Hepatocyte (in vitro differentiated cells): ENCODE results near the gene PIGK. TPM values are rescaled to one million over a fixed set of nuclear protein-coding genes. Genes with fewer than 3 reads are reported as not detected.

Source experiments
- DNase-seq: peaks from one replicate; pipeline ENCODE4 v3.0.0-alpha.2; 2016; ENCODE audit warnings: low spot score
- H2AFZ ChIP-seq: fragments of 200-600 bp; sonication (generic); 2 replicates; pipeline ENCODE4 v1.6.0; 2016; ENCODE audit warnings: antibody characterized with exemption, mild to moderate bottlenecking
- H3K27ac ChIP-seq: fragments of 200-600 bp; sonication (generic); 2 replicates; pipeline ENCODE4 v1.5.1; 2016; ENCODE audit warnings: mild to moderate bottlenecking
- H3K27me3 ChIP-seq: fragments of 200-600 bp; sonication (generic); 2 replicates; pipeline ENCODE4 v1.6.1; 2016
- H3K36me3 ChIP-seq: fragments of 200-600 bp; sonication (generic); replicated peaks from 2 replicates; pipeline ENCODE4 v1.5.1; 2016; ENCODE audit warnings: low read depth; ENCODE audit not compliant: insufficient read depth
- H3K4me1 ChIP-seq: fragments of 200-600 bp; sonication (generic); 2 replicates; pipeline ENCODE4 v1.5.1; 2016; ENCODE audit warnings: mild to moderate bottlenecking, moderate library complexity; ENCODE audit not compliant: insufficient read depth
- H3K4me2 ChIP-seq: fragments of 200-600 bp; sonication (generic); 2 replicates; pipeline ENCODE4 v1.6.0; 2016
- H3K4me3 ChIP-seq: fragments of 200-600 bp; sonication (generic); 2 replicates; pipeline ENCODE4 v1.5.1; 2016; ENCODE audit warnings: mild to moderate bottlenecking
- H3K79me2 ChIP-seq: fragments of 200-600 bp; sonication (generic); 2 replicates; pipeline ENCODE4 v1.6.0; 2017; ENCODE audit warnings: mild to moderate bottlenecking
- H3K9me2 ChIP-seq: fragments of 200-600 bp; sonication (generic); replicated peaks from 2 replicates; pipeline ENCODE4 v1.6.0; 2017; ENCODE audit warnings: mild to moderate bottlenecking; ENCODE audit not compliant: insufficient read depth
- H3K9me3 ChIP-seq: fragments of 200-600 bp; sonication (generic); 2 replicates; pipeline ENCODE4 v1.5.1; 2016; ENCODE audit warnings: low read depth, mild to moderate bottlenecking
- H4K20me1 ChIP-seq: fragments of 200-600 bp; sonication (generic); 2 replicates; pipeline ENCODE4 v1.6.0; 2016; ENCODE audit warnings: mild to moderate bottlenecking; ENCODE audit not compliant: insufficient read depth, poor library complexity, severe bottlenecking
- EZH2 ChIP-seq: fragments of 200-600 bp; sonication (generic); IDR thresholded peaks from 2 replicates; pipeline ENCODE4 v1.6.1; 2016; ENCODE audit warnings: antibody characterized with exemption, mild to moderate bottlenecking, borderline replicate concordance
- EZH2phosphoT487 ChIP-seq: fragments of 200-600 bp; sonication (generic); IDR thresholded peaks from one replicate; pipeline ENCODE4 v1.6.1; 2018; ENCODE audit warnings: antibody characterized with exemption, mild to moderate bottlenecking, low read depth, moderate library complexity; ENCODE audit not compliant: unreplicated experiment, severe bottlenecking
- WGBS: methylation state at CpG from one replicate; pipeline ENCODE4 v1.1.6; 2016; ENCODE audit warnings: low lambda C conversion rate; ENCODE audit errors: missing lambda C conversion rate; 5-methylcytosine and 5-hydroxymethylcytosine counted together
- polyA plus RNA-seq: library from polyadenylated mRNA; unstranded; fragments of >200 nt; fragmentation: Nextera tagmentation; extraction: Ambion mirVana; gene quantifications from 2 replicates; pipeline ENCODE4 v1.2.1, GENCODE V29; 2016
- total RNA-seq: library from RNA; depleted of rRNA; stranded (reverse); fragments of >200 nt; gene quantifications from 2 replicates; pipeline ENCODE4 v1.2.3, GENCODE V29; 2014
- TF ChIP-seq, protein P1 (sequence below): fragments of 200-600 bp; sonication (generic); IDR thresholded peaks from 2 replicates; pipeline ENCODE4 v1.5.1; 2016; ENCODE audit warnings: antibody characterized with exemption, mild to moderate bottlenecking; ENCODE audit not compliant: poor library complexity

PIGK gene
- total and polyA plus RNA-seq, 2 experiments from 2014 or later = 19.4 to 37.1 TPM

DNA sequence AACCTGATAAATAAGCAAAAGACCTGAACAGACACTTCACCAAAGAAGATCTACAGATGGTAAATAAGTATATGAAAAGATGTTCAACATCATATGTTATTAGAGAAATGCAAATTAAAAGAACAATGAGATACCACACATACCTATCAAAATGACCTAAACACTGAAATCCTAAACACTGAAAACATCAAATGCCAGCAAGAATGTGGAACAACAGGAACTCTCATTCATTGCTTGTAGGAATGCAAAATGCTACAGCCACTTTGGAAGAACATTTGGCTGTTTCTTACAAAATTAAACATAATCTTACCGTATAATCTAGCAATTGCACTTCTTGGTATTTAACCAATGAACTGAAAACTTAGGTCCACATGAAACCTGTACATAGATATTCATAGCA lies 14.9 kb upstream of the PIGK start:
- no peak overlapping the region for H2AFZ ChIP-seq
- no peaks in the 10 kb centered on the region for H3K79me2 ChIP-seq
- H3K36me3 ChIP-seq = no peaks in the 10 kb centered on the region
- H3K4me2 ChIP-seq = no peak overlapping the region
- WGBS = 82% methylated on average over 1 of the region's 1 CpG
- H3K27ac ChIP-seq = no peak overlapping the region
- H3K9me2 ChIP-seq = no peaks in the 10 kb centered on the region
- TF ChIP-seq, protein P1, sequence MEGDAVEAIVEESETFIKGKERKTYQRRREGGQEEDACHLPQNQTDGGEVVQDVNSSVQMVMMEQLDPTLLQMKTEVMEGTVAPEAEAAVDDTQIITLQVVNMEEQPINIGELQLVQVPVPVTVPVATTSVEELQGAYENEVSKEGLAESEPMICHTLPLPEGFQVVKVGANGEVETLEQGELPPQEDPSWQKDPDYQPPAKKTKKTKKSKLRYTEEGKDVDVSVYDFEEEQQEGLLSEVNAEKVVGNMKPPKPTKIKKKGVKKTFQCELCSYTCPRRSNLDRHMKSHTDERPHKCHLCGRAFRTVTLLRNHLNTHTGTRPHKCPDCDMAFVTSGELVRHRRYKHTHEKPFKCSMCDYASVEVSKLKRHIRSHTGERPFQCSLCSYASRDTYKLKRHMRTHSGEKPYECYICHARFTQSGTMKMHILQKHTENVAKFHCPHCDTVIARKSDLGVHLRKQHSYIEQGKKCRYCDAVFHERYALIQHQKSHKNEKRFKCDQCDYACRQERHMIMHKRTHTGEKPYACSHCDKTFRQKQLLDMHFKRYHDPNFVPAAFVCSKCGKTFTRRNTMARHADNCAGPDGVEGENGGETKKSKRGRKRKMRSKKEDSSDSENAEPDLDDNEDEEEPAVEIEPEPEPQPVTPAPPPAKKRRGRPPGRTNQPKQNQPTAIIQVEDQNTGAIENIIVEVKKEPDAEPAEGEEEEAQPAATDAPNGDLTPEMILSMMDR = no peak
- no peak for TF ChIP-seq EZH2phosphoT487
- no peak for TF ChIP-seq EZH2
- DNase-seq = no peak
- no peak overlapping the region for H3K4me3 ChIP-seq
- no peaks in the 10 kb centered on the region for H3K4me1 ChIP-seq
- no peaks in the 10 kb centered on the region for H3K27me3 ChIP-seq
- H3K9me3 ChIP-seq = peaks cover 4% of the 10 kb centered on the region
- no peaks in the 10 kb centered on the region for H4K20me1 ChIP-seq

GRCh38 chr1:77232829-77233228 lies 13.6 kb upstream of the PIGK start:
- Histone ChIP-seq H3K27ac (no peak overlapping the region), H3K79me2 (no peaks in the 10 kb centered on the region), H3K4me3 (no peak overlapping the region), H2AFZ (no peak overlapping the region), H4K20me1 (no peaks in the 10 kb centered on the region), H3K9me2 (no peaks in the 10 kb centered on the region), H3K36me3 (no peaks in the 10 kb centered on the region), H3K4me2 (no peak overlapping the region), H3K4me1 (no peaks in the 10 kb centered on the region), H3K9me3 (peaks cover 4% of the 10 kb centered on the region), H3K27me3 (no peaks in the 10 kb centered on the region)
- no peak for DNase-seq
- TF ChIP-seq, protein P1 = no peak
- TF ChIP-seq EZH2 (no peak), EZH2phosphoT487 (no peak)
- 92% methylated on average over 1 of the region's 1 CpG for WGBS

GRCh38 chr1:77230051-77230450 lies 10.8 kb upstream of the PIGK start:
- Histone ChIP-seq H3K4me2 (no peak overlapping the region), H3K27ac (no peak overlapping the region), H3K27me3 (no peaks in the 10 kb centered on the region), H3K9me3 (peaks cover 4% of the 10 kb centered on the region), H2AFZ (no peak overlapping the region), H3K79me2 (no peaks in the 10 kb centered on the region), H3K9me2 (no peaks in the 10 kb centered on the region), H3K4me3 (no peak overlapping the region), H3K4me1 (no peaks in the 10 kb centered on the region), H4K20me1 (no peaks in the 10 kb centered on the region), H3K36me3 (no peaks in the 10 kb centered on the region)
- no peak for DNase-seq
- WGBS = 93% methylated on average over 1 of the region's 1 CpG
- TF ChIP-seq EZH2phosphoT487 (no peak), EZH2 (no peak)
- TF ChIP-seq, protein P1 = no peak

DNA sequence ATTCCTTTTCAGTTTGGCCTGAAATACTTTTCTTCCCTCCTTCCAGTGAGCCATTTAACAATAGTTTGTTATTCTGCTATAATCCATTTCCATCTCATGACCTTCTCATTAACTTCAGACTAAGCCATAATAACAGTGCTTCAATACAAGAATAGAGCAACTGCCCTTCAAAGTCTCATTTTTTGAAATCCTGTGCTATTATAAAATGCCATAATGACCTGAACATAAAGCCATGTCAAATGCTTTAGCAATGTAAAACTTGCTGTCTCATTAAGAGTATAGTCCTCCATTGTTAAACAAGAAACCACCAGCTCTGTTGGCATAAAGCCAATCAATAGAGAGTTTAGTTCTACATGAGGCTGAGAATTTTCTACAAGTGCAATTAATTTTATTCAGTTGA lies 9.6 kb upstream of the PIGK start:
- Histone ChIP-seq H3K27ac (no peak overlapping the region), H3K36me3 (no peaks in the 10 kb centered on the region), H3K4me3 (no peak overlapping the region), H2AFZ (no peak overlapping the region), H3K27me3 (no peaks in the 10 kb centered on the region), H3K4me1 (no peaks in the 10 kb centered on the region), H3K79me2 (no peaks in the 10 kb centered on the region), H3K4me2 (no peak overlapping the region), H3K9me2 (no peaks in the 10 kb centered on the region), H4K20me1 (no peaks in the 10 kb centered on the region), H3K9me3 (peaks cover 4% of the 10 kb centered on the region)
- DNase-seq = no peak
- TF ChIP-seq EZH2 (no peak), EZH2phosphoT487 (no peak)
- TF ChIP-seq, protein P1 = no peak
